Activated T-cell treated with anti-CD3 and anti-CD28 coated beads, Interleukin-2, amount 50 U/mL, for 72 hours (primary cell): ENCODE results near the gene IL17B. TPM values are rescaled to one million over a fixed set of nuclear protein-coding genes. Genes with fewer than 3 reads are reported as not detected.
"Not testable (repeated sequence)": the region's sequence is repeated elsewhere in the genome, so short reads cannot be mapped to it uniquely, and the experiment has no call there.

Source experiments
- ATAC-seq, 2 donors: fragments of 150-1000 bp; cut with Tn5 transposase; replicated peaks in 1 of 2; 2 replicates each; pipeline ENCODE4 v1.10.0; 2021; ENCODE audit warnings: moderate library complexity in 2 of 2, mild to moderate bottlenecking in 1 of 2
- DNase-seq, 2 donors: peaks; one replicate each; pipeline ENCODE4 v3.0.0; 2021 to 2022; ENCODE audit warnings: mixed read lengths in 1 of 2
- H3K27ac Mint-ChIP-seq: one replicate; pipeline ENCODE4 v1.8.0; 2022; ENCODE audit warnings: mild to moderate bottlenecking, moderate library complexity, mixed read lengths
- H3K27me3 Mint-ChIP-seq: one replicate; pipeline ENCODE4 v1.8.0; 2022; ENCODE audit warnings: low read depth, mixed read lengths
- H3K36me3 Mint-ChIP-seq, 2 donors: one replicate each; pipeline ENCODE4 v1.8.0; 2022; ENCODE audit warnings: mixed read lengths in 2 of 2, mild to moderate bottlenecking in 1 of 2; ENCODE audit not compliant: insufficient read depth in 2 of 2
- H3K4me1 Mint-ChIP-seq: one replicate; pipeline ENCODE4 v1.8.0; 2022; ENCODE audit warnings: low read depth, mixed read lengths
- H3K4me3 Mint-ChIP-seq, 2 donors: one replicate each; pipeline ENCODE4 v1.8.0; 2022; ENCODE audit warnings: mild to moderate bottlenecking in 2 of 2, mixed read lengths in 2 of 2, moderate library complexity in 2 of 2
- H3K9me3 Mint-ChIP-seq, 2 donors: one replicate each; pipeline ENCODE4 v1.8.0; 2022; ENCODE audit warnings: mixed read lengths in 2 of 2
- total RNA-seq, 2 donors: library from RNA; stranded (reverse); gene quantifications; one replicate each; pipeline ENCODE4 v1.2.3, GENCODE V29; 2022

The IL17B gene
- total RNA-seq, 2 donors from 2014 or later: not detected

GRCh38 chr5:149401051-149401450 lies 22.0 kb upstream of the IL17B start:
- no peaks in the 10 kb centered on the region for H3K27me3 Mint-ChIP-seq
- H3K4me3 Mint-ChIP-seq: no peak overlapping the region
- H3K36me3 Mint-ChIP-seq: no peaks in the 10 kb centered on the region
- no peak overlapping the region for H3K27ac Mint-ChIP-seq
- DNase-seq (no peak), ATAC-seq (no peak)
- H3K9me3 Mint-ChIP-seq: no peaks in the 10 kb centered on the region
- H3K4me1 Mint-ChIP-seq: no peaks in the 10 kb centered on the region

DNA sequence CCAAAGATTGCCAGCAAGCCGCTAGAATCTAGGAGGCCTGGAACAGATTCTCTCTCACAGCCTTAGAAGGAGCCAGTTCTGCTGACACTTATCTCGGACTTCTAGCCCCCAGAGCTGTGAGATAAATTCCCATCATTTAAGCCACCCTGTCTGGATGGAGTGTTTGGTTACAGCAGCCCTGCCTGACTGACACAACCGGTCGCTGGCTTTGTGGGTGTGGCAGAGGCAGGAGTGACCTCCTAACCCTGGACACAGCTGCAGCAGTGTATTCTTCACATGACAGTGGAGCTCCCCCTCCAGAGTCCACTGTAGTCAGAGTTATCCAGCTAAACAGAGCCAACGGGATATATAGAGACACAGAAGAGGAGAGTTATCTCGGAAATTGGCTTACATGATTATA lies 21.2 kb upstream of the IL17B start:
- Mint-ChIP-seq H3K9me3 (no peaks in the 10 kb centered on the region), H3K27me3 (no peaks in the 10 kb centered on the region), H3K4me3 (no peak overlapping the region), H3K36me3 (no peaks in the 10 kb centered on the region), H3K4me1 (no peaks in the 10 kb centered on the region), H3K27ac (no peak overlapping the region)
- DNase-seq (no peak), ATAC-seq (no peak)

DNA sequence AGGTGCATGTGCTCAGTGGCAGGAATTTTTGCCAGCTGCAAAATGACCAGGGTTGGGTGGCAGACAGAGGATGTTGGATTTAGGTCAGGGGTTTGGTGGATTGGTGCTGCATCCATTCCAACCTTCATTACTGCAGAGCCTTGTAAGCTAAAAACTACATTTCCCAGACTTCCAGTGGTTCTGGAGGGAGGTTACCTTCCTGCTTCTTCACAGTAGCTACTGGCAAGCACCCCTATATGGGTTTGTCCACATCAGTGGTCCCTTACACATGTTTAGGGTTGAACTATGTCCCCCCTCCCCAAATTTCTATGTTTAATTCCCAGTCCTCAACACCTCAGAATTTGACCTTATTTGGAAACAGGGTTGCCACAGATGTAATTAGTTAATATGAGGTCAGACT lies 20.7 kb upstream of the IL17B start:
- no peaks in the 10 kb centered on the region for H3K4me1 Mint-ChIP-seq
- H3K9me3 Mint-ChIP-seq: no peaks in the 10 kb centered on the region
- H3K27me3 Mint-ChIP-seq: no peaks in the 10 kb centered on the region
- no peak for ATAC-seq
- H3K27ac Mint-ChIP-seq: no peak overlapping the region
- no peak overlapping the region for H3K4me3 Mint-ChIP-seq
- no peaks in the 10 kb centered on the region for H3K36me3 Mint-ChIP-seq
- DNase-seq: no peak

- H3K4me3 Mint-ChIP-seq, H3K9me3 Mint-ChIP-seq, H3K27ac Mint-ChIP-seq, H3K4me1 Mint-ChIP-seq, DNase-seq, ATAC-seq, H3K27me3 Mint-ChIP-seq, H3K36me3 Mint-ChIP-seq: not testable (repeated sequence)
These were observed 19.7 kb upstream of the IL17B start for GRCh38 chr5:149398747-149399266.

GRCh38 chr5:149397530-149397929 lies 18.4 kb upstream of the IL17B start:
- ATAC-seq (no peak), DNase-seq (no peak)
- Mint-ChIP-seq H3K27ac (no peak overlapping the region), H3K36me3 (no peaks in the 10 kb centered on the region), H3K4me1 (no peaks in the 10 kb centered on the region), H3K4me3 (no peak overlapping the region), H3K27me3 (no peaks in the 10 kb centered on the region), H3K9me3 (no peaks in the 10 kb centered on the region)

- not testable (repeated sequence) for H3K36me3 Mint-ChIP-seq, ATAC-seq, H3K27ac Mint-ChIP-seq, H3K27me3 Mint-ChIP-seq, H3K4me3 Mint-ChIP-seq, H3K9me3 Mint-ChIP-seq, DNase-seq, H3K4me1 Mint-ChIP-seq
These were observed 15.9 kb upstream of the IL17B start for GRCh38 chr5:149394996-149395395.

- Mint-ChIP-seq H3K4me3 (no peak overlapping the region), H3K36me3 (no peaks in the 10 kb centered on the region), H3K9me3 (no peaks in the 10 kb centered on the region), H3K4me1 (no peaks in the 10 kb centered on the region), H3K27ac (no peak overlapping the region), H3K27me3 (no peaks in the 10 kb centered on the region)
- peak; percentile 70 to 88 for ATAC-seq
- DNase-seq: peak; percentile 8 to 10
These were observed 13.6 kb upstream of the IL17B start for GRCh38 chr5:149392718-149393117.

- no peak for DNase-seq
- Mint-ChIP-seq H3K36me3 (peaks cover 0 to 2% of the 10 kb centered on the region in 2 donors), H3K27ac (no peak overlapping the region), H3K4me3 (no peak overlapping the region), H3K9me3 (no peaks in the 10 kb centered on the region), H3K4me1 (no peaks in the 10 kb centered on the region), H3K27me3 (no peaks in the 10 kb centered on the region)
- ATAC-seq: no peak
These were observed 12.4 kb upstream of the IL17B start for GRCh38 chr5:149391524-149391923.

- not testable (repeated sequence) for H3K4me3 Mint-ChIP-seq, H3K27ac Mint-ChIP-seq, H3K27me3 Mint-ChIP-seq, DNase-seq, H3K4me1 Mint-ChIP-seq, H3K36me3 Mint-ChIP-seq, ATAC-seq, H3K9me3 Mint-ChIP-seq
These were observed 12.0 kb upstream of the IL17B start for GRCh38 chr5:149391076-149391475.

GRCh38 chr5:149389552-149390495 lies 10.7 kb upstream of the IL17B start:
- Mint-ChIP-seq H3K4me1 (no peaks in the 10 kb centered on the region), H3K36me3 (peaks cover 0 to 2% of the 10 kb centered on the region in 2 donors), H3K4me3 (no peak overlapping the region), H3K27me3 (no peaks in the 10 kb centered on the region), H3K27ac (no peak overlapping the region), H3K9me3 (no peaks in the 10 kb centered on the region)
- ATAC-seq (no peak), DNase-seq (no peak)

- Mint-ChIP-seq H3K4me1 (no peaks in the 10 kb centered on the region), H3K9me3 (no peaks in the 10 kb centered on the region), H3K27ac (no peak overlapping the region), H3K27me3 (no peaks in the 10 kb centered on the region), H3K36me3 (peaks cover 0 to 2% of the 10 kb centered on the region in 2 donors), H3K4me3 (no peak overlapping the region)
- DNase-seq (no peak), ATAC-seq (no peak)
These were observed 9.6 kb upstream of the IL17B start for GRCh38 chr5:149388498-149389190.

GRCh38 chr5:149387982-149388381 lies 8.9 kb upstream of the IL17B start:
- Mint-ChIP-seq H3K27me3 (no peaks in the 10 kb centered on the region), H3K27ac (no peak overlapping the region), H3K36me3 (peaks cover 0 to 2% of the 10 kb centered on the region in 2 donors), H3K9me3 (no peaks in the 10 kb centered on the region), H3K4me3 (no peak overlapping the region), H3K4me1 (no peaks in the 10 kb centered on the region)
- no peak for DNase-seq
- ATAC-seq: no peak

GRCh38 chr5:149387081-149387631 lies 8.1 kb upstream of the IL17B start:
- no peaks in the 10 kb centered on the region for H3K4me1 Mint-ChIP-seq

More at GRCh38 chr5:149387081-149387631, 8.1 kb upstream of the IL17B start:
- DNase-seq (no peak), ATAC-seq (no peak)
- H3K4me3 Mint-ChIP-seq: no peak overlapping the region
- H3K36me3 Mint-ChIP-seq: peaks cover 0 to 2% of the 10 kb centered on the region in 2 donors
- no peaks in the 10 kb centered on the region for H3K27me3 Mint-ChIP-seq
- no peaks in the 10 kb centered on the region for H3K9me3 Mint-ChIP-seq
- H3K27ac Mint-ChIP-seq: no peak overlapping the region
